H1 (cell line): ENCODE results near the gene DYSF. TPM values are rescaled to one million over a fixed set of nuclear protein-coding genes. Genes with fewer than 3 reads are reported as not detected.

Source experiments
- CTCF ChIA-PET: fragments of 300-600 bp; sonication (Branson Sonifier 250); formaldehyde crosslinking; loops from one replicate; lab custom pipeline; 2021; ENCODE audit not compliant: partially characterized antibody; lab: Charles Lee
- POLR2A ChIA-PET: fragments of 300-600 bp; sonication (Branson Sonifier 250); formaldehyde crosslinking; loops from one replicate; lab custom pipeline; 2021; ENCODE audit warnings: inconsistent platforms; ENCODE audit not compliant: partially characterized antibody; lab: Charles Lee
- DNase-seq, 2 experiments: peaks; one replicate each; pipeline versions ENCODE4 v3.0.0 to v3.0.0-alpha.2; 2010 to 2022; ENCODE audit warnings: low spot score in 2 of 2, low read depth in 1 of 2, mixed read lengths in 1 of 2
- FAIRE-seq: peaks from 2 replicates; lab custom pipeline; 2011; peaks lifted over from hg19 to GRCh38; lab: Jason Lieb, UNC
- H2AFZ ChIP-seq: 2 replicates; pipeline ENCODE4 v1.8.1; 2012; ENCODE audit warnings: low read length, inconsistent platforms
- H2AK5ac ChIP-seq: 2 replicates; pipeline ENCODE4 v1.6.1; 2013; ENCODE audit warnings: low read depth, low read length
- H2BK120ac ChIP-seq: replicated peaks from 2 replicates; pipeline ENCODE3; 2013; ENCODE audit warnings: low read depth, low read length, inconsistent platforms
- H2BK12ac ChIP-seq: 2 replicates; pipeline ENCODE4 v1.6.1; 2013; ENCODE audit warnings: low read depth, low read length
- H2BK15ac ChIP-seq: 2 replicates; pipeline ENCODE4 v1.6.1; 2013; ENCODE audit warnings: low read length
- H2BK20ac ChIP-seq: 2 replicates; pipeline ENCODE4 v1.6.1; 2013; ENCODE audit warnings: low read length
- H2BK5ac ChIP-seq: 2 replicates; pipeline ENCODE4 v1.6.1; 2013; ENCODE audit warnings: low read depth, low read length
- H3K14ac ChIP-seq: 2 replicates; pipeline ENCODE4 v1.6.1; 2013; ENCODE audit warnings: inconsistent platforms; ENCODE audit not compliant: insufficient read length
- H3K18ac ChIP-seq: 2 replicates; pipeline ENCODE4 v1.6.1; 2013; ENCODE audit warnings: low read length; ENCODE audit errors: extremely low read depth
- H3K23ac ChIP-seq: 2 replicates; pipeline ENCODE4 v1.6.1; 2013; ENCODE audit warnings: inconsistent platforms; ENCODE audit not compliant: insufficient read length
- H3K23me2 ChIP-seq: 2 replicates; pipeline ENCODE4 v1.6.1; 2013; ENCODE audit warnings: low read depth, low read length
- H3K27ac ChIP-seq: 2 replicates; pipeline ENCODE4 v1.6.1; 2011; ENCODE audit warnings: low read depth, low read length, inconsistent platforms
- H3K27me3 ChIP-seq, 4 experiments: replicated peaks in 1 of 4; 1 replicate in 1 of 4; 2 replicates in 3 of 4; pipeline versions ENCODE4 v1.6.1 to v1.8.1; 2011 to 2013; ENCODE audit warnings: low read length in 3 of 4, mild to moderate bottlenecking in 3 of 4, inconsistent platforms in 2 of 4, mixed read lengths in 2 of 4, moderate library complexity in 1 of 4; ENCODE audit not compliant: control insufficient read depth in 3 of 4, insufficient read depth in 3 of 4; ENCODE audit errors: extremely low read depth in 1 of 4
- H3K36me3 ChIP-seq, 4 experiments: 2 replicates each; pipeline versions ENCODE4 v1.6.1 to v1.8.1; 2011 to 2013; ENCODE audit warnings: mild to moderate bottlenecking in 4 of 4, low read length in 3 of 4, moderate library complexity in 2 of 4, control low read depth in 1 of 4, inconsistent platforms in 1 of 4; ENCODE audit not compliant: insufficient read depth in 4 of 4, control insufficient read depth in 2 of 4
- H3K4ac ChIP-seq: replicated peaks from 2 replicates; pipeline ENCODE3; 2013; ENCODE audit warnings: low read length, low read depth, mixed read lengths, inconsistent platforms; ENCODE audit not compliant: insufficient read length
- H3K4me1 ChIP-seq, 4 experiments: replicated peaks in 1 of 4; 1 replicate in 1 of 4; 2 replicates in 3 of 4; pipeline versions ENCODE4 v1.6.1 to v1.8.1; 2011 to 2013; ENCODE audit warnings: low read length in 3 of 4, inconsistent platforms in 2 of 4, mixed read lengths in 1 of 4; ENCODE audit not compliant: insufficient read depth in 4 of 4, control insufficient read depth in 3 of 4
- H3K4me2 ChIP-seq, 2 experiments: 2 replicates each; pipeline versions ENCODE4 v1.6.1 to v1.8.1; 2011 to 2013; ENCODE audit warnings: low read depth in 2 of 2, low read length in 2 of 2, control low read depth in 1 of 2, inconsistent platforms in 1 of 2, mild to moderate bottlenecking in 1 of 2; ENCODE audit not compliant: insufficient read depth in 1 of 2
- H3K4me3 ChIP-seq, 4 experiments: fragments of 200-600, 300-600 bp in 1 of 4; sonication (generic), shearing (Covaris generic), sonication (Bioruptor Twin) in 1 of 4; 2 replicates each; pipeline versions ENCODE4 v1.5.1 to v1.8.1; 2011 to 2016; ENCODE audit warnings: low read length in 4 of 4, low read depth in 3 of 4, control low read depth in 2 of 4, inconsistent platforms in 2 of 4, mild to moderate bottlenecking in 2 of 4, mixed read lengths in 1 of 4, moderate library complexity in 1 of 4; ENCODE audit not compliant: insufficient read depth in 2 of 4; ENCODE audit errors: extremely low read depth in 1 of 4
- H3K56ac ChIP-seq: replicated peaks from 2 replicates; pipeline ENCODE3; 2013; ENCODE audit warnings: low read depth, mild to moderate bottlenecking, mixed read lengths, low read length, inconsistent platforms; ENCODE audit not compliant: insufficient read length
- H3K79me1 ChIP-seq: 2 replicates; pipeline ENCODE4 v1.6.1; 2013; ENCODE audit warnings: low read depth, low read length, control low read depth
- H3K79me2 ChIP-seq, 2 experiments: 2 replicates each; pipeline versions ENCODE4 v1.6.1 to v1.8.1; 2012 to 2013; ENCODE audit warnings: low read length in 2 of 2, mild to moderate bottlenecking in 2 of 2, inconsistent platforms in 1 of 2; ENCODE audit not compliant: insufficient read depth in 2 of 2, control insufficient read depth in 1 of 2
- H3K9ac ChIP-seq, 4 experiments: replicated peaks in 1 of 4; 1 replicate in 1 of 4; 2 replicates in 3 of 4; pipeline versions ENCODE4 v1.6.1 to v1.8.1; 2011 to 2013; ENCODE audit warnings: low read depth in 3 of 4, low read length in 3 of 4, control low read depth in 2 of 4, mild to moderate bottlenecking in 2 of 4, moderate library complexity in 2 of 4, inconsistent platforms in 1 of 4; ENCODE audit errors: extremely low read depth in 1 of 4
- H3K9me3 ChIP-seq, 2 experiments: 2 replicates each; pipeline versions ENCODE4 v1.6.1 to v1.8.1; 2012 to 2013; ENCODE audit warnings: mild to moderate bottlenecking in 2 of 2, moderate library complexity in 2 of 2, control low read depth in 1 of 2, inconsistent platforms in 1 of 2, low read depth in 1 of 2, low read length in 1 of 2, mixed read lengths in 1 of 2; ENCODE audit not compliant: insufficient read depth in 2 of 2
- H4K20me1 ChIP-seq, 2 experiments: replicated peaks in 1 of 2; 2 replicates each; pipeline versions ENCODE3 to v1.8.1; 2011 to 2013; ENCODE audit warnings: inconsistent platforms in 2 of 2, low read length in 2 of 2, mild to moderate bottlenecking in 1 of 2; ENCODE audit not compliant: insufficient read depth in 2 of 2, control insufficient read depth in 1 of 2
- H4K5ac ChIP-seq: 2 replicates; pipeline ENCODE4 v1.6.1; 2013; ENCODE audit warnings: low read length, low read depth, mixed read lengths, inconsistent platforms; ENCODE audit not compliant: insufficient read length
- H4K8ac ChIP-seq: 2 replicates; pipeline ENCODE4 v1.8.0; 2013; ENCODE audit warnings: mild to moderate bottlenecking, moderate library complexity, low read length, inconsistent platforms; ENCODE audit not compliant: insufficient read depth; ENCODE audit errors: extremely low read depth
- H4K91ac ChIP-seq: replicated peaks from 2 replicates; pipeline ENCODE3; 2013; ENCODE audit warnings: low read length, mixed read lengths, inconsistent platforms; ENCODE audit not compliant: insufficient read length
- ATF3 ChIP-seq: IDR thresholded peaks from 2 replicates; pipeline ENCODE4 v1.6.1; 2011; ENCODE audit warnings: low read depth, mild to moderate bottlenecking, low read length; ENCODE audit not compliant: insufficient read depth
- CHD1 ChIP-seq: IDR thresholded peaks from 2 replicates; pipeline ENCODE4 v1.6.1; 2012; ENCODE audit warnings: low read depth, low read length, improper control_type of control experiment
- GABPA ChIP-seq: IDR thresholded peaks from 2 replicates; pipeline ENCODE4 v1.6.1; 2011; ENCODE audit warnings: mild to moderate bottlenecking, low read length, moderate library complexity, borderline replicate concordance; ENCODE audit not compliant: insufficient read depth
- JUN ChIP-seq: IDR thresholded peaks from 2 replicates; pipeline ENCODE4 v1.6.1; 2011; ENCODE audit warnings: low read depth, mild to moderate bottlenecking, improper control_type of control experiment, low read length
- MAFK ChIP-seq: IDR thresholded peaks from 2 replicates; pipeline ENCODE4 v1.6.1; 2012; ENCODE audit warnings: low read depth, mild to moderate bottlenecking, improper control_type of control experiment, low read length
- MAX ChIP-seq: IDR thresholded peaks from 2 replicates; pipeline ENCODE4 v1.6.1; 2012; ENCODE audit warnings: inconsistent platforms
- POLR2AphosphoS5 ChIP-seq: IDR thresholded peaks from 2 replicates; pipeline ENCODE4 v1.6.1; 2011; ENCODE audit warnings: low read depth, low read length
- RXRA ChIP-seq: IDR thresholded peaks from 2 replicates; pipeline ENCODE4 v1.6.1; 2011; ENCODE audit warnings: low read depth, mild to moderate bottlenecking, low read length, moderate library complexity; ENCODE audit not compliant: insufficient read depth
- SIN3A ChIP-seq, 2 experiments: IDR thresholded peaks in 1 of 2; conservative IDR thresholded peaks in 1 of 2; 2 replicates each; pipeline ENCODE4 v1.6.1; 2011 to 2012; ENCODE audit warnings: low read length in 2 of 2, improper control_type of control experiment in 1 of 2, low read depth in 1 of 2, mild to moderate bottlenecking in 1 of 2
- SIRT6 ChIP-seq: IDR thresholded peaks from one replicate; pipeline ENCODE4 v1.7.1; 2012; ENCODE audit warnings: low read length, inconsistent platforms
- SIX5 ChIP-seq: IDR thresholded peaks from 2 replicates; pipeline ENCODE4 v1.6.1; 2011; ENCODE audit warnings: mild to moderate bottlenecking, low read depth, low read length
- TAF7 ChIP-seq: optimal IDR thresholded peaks from 2 replicates; pipeline ENCODE3; 2011; ENCODE audit warnings: low read depth, mild to moderate bottlenecking, inconsistent platforms, low read length, moderate library complexity, borderline replicate concordance
- USF2 ChIP-seq: IDR thresholded peaks from 2 replicates; pipeline ENCODE4 v1.6.1; 2011; ENCODE audit warnings: low read length, improper control_type of control experiment
- WGBS, 2 experiments: shearing (Covaris generic) in 1 of 2; methylation state at CpG; one replicate each; pipeline versions ENCODE4 v1.1.6 to v1.1.7; 2013 to 2015; ENCODE audit warnings: low lambda C conversion rate in 2 of 2, mixed read lengths in 2 of 2, inconsistent platforms in 1 of 2, low coverage in 1 of 2, missing lambda C conversion rate in 1 of 2; ENCODE audit not compliant: insufficient replicate concordance in 2 of 2, insufficient coverage in 1 of 2, insufficient read length in 1 of 2; ENCODE audit errors: extremely low coverage in 1 of 2, missing lambda C conversion rate in 1 of 2; 5-methylcytosine and 5-hydroxymethylcytosine counted together
- polyA plus RNA-seq, 7 experiments: library from polyadenylated mRNA; depleted of rRNA in 3 of 7; stranded (reverse) in 5 of 7; unstranded in 2 of 7; fragments of >200 nt in 5 of 7; fragments of 200-250 nt in 2 of 7; gene quantifications; 1 replicate in 5 of 7; 2 replicates in 1 of 7; 4 replicates in 1 of 7; pipeline versions ENCODE4 v1.2.1 to v1.2.3, GENCODE V29; 2011 to 2013; ENCODE audit warnings: missing spikeins in 2 of 7, mixed read lengths in 2 of 7
- total RNA-seq: library from RNA; stranded (reverse); fragmentation: NEBNext Ultra II Directional; extraction: Animal tissue kit (Norgen Biotek cat#: 25700); gene quantifications from 2 replicates; pipeline ENCODE4 v1.2.1, GENCODE V29; 2021

DYSF gene
- total and polyA plus RNA-seq, 2 of the 8 experiments (the other 6 are each of a cell fraction or from before 2014, with no cell fraction given): 5.8 to 7.1 TPM

DNA sequence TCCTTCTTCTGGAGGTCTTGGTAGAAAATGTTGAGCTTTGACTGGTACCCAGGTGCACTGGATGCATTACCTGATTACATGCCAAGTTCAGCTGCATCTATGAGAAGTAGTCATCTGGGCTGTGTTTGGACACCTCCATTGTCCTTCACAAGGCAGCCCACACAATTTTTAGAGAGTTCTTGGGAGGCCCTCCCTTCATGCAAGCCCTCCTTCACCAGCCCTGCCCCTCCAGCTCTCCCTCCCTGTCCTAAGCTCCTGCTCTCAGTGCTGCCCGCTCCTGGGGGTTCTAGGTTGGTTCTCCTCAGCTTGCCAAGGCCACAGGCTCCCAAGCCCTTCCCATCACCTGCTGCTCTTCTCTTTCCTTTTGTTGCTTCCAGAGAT is 148.7 kb downstream of the DYSF start:
- Histone ChIP-seq H3K56ac (no peak overlapping the region), H3K4me1 (peaks cover 0 to 12% (median 5%) of the 10 kb centered on the region in 4 experiments; a peak in 3 of 7 replicates), H2BK15ac (no peak overlapping the region), H3K23me2 (no peaks in the 10 kb centered on the region), H2AK5ac (no peak overlapping the region), H4K20me1 (no peaks in the 10 kb centered on the region), H4K91ac (no peak overlapping the region), H3K36me3 (no peaks in the 10 kb centered on the region), H4K8ac (no peak overlapping the region), H3K4me3 (no peak overlapping the region), H4K5ac (no peak overlapping the region), H3K23ac (no peak overlapping the region), H3K4ac (no peak overlapping the region), H2BK12ac (no peak overlapping the region), H2BK20ac (no peak overlapping the region), H2BK120ac (no peak overlapping the region), H2AFZ (no peak overlapping the region), H3K9ac (no peak overlapping the region), H2BK5ac (no peak overlapping the region), H3K18ac (no peak overlapping the region), H3K79me2 (no peaks in the 10 kb centered on the region), H3K4me2 (no peak overlapping the region), H3K79me1 (no peaks in the 10 kb centered on the region), H3K27me3 (no peaks in the 10 kb centered on the region), H3K27ac (no peak overlapping the region), H3K9me3 (no peaks in the 10 kb centered on the region), H3K14ac (no peak overlapping the region)
- DNase-seq (no peak), FAIRE-seq (no peak)
- ChIA-PET POLR2A (interaction anchor here (1.1 kb wide), 1 partner anchor 13 kb away, joined by 3 read pairs; no protein-coding TSS in a partner anchor), CTCF (interaction anchor here (1.0 to 3.3 kb wide), 2 partner anchors 53 to 536 kb away, joined by 3 to 10 read pairs; no protein-coding TSS in a partner anchor)
- WGBS, 2 experiments: 100% methylated on average over 1 of the region's 1 CpG; no CpG with 5 or more reads in 1 of the 2 experiments
- TF ChIP-seq TAF7 (no peak), RXRA (no peak), USF2 (no peak), GABPA (no peak), MAX (no peak), SIX5 (no peak), CHD1 (no peak), MAFK (no peak), POLR2AphosphoS5 (no peak), SIN3A (conservative IDR thresholded peaks at IDR 0.05 in 1 of 2, IDR thresholded peaks at IDR 0.05 in 1 of 2; ENCODE audit: low read depth in 1 of 2, low read length in 2 of 2) (no peak), SIRT6 (no peak), JUN (no peak), ATF3 (no peak)
